Uterus (tissue), 2 donors: Measurements from ENCODE around the gene PPM1M.

Source experiments
- POLR2A ChIP-seq, 2 donors: fragments of 450-650 bp; IDR thresholded peaks; one replicate each; pipeline ENCODE4 v1.6.1; 2016; ENCODE audit warnings: antibody characterized with exemption in 2 of 2, mild to moderate bottlenecking in 1 of 2, moderate library complexity in 1 of 2
- TF ChIP-seq, protein P1 (sequence below), 4 experiments: fragments of 200-600 bp in 2 of 4; fragments of 450-650 bp in 2 of 4; sonication (generic) in 2 of 4; IDR thresholded peaks; one replicate each; pipeline ENCODE4 v1.5.1; 2016 to 2019; ENCODE audit warnings: antibody characterized with exemption in 4 of 4, mild to moderate bottlenecking in 2 of 4, moderate library complexity in 1 of 4

DNA sequence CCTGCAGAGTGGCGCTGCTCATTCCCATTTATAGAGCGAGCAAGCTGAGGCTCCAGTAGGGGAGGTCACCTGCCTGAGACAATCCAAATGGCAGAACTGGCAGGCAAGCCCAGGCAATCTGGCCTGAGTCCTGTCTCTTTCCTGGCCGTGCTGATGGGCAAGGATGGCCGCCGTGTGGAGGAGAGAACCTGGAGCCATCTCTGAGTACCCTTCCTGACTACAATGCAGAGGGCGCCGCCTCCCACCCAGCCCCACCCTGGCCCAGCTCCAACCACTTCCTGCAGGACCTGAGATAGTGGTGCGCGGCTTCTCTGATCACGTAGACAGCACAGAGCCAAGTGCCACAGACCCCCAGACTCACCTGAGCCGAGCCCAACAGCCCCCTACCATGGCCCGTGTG lies 27.1 kb upstream of the PPM1M start:
- TF ChIP-seq, protein P1, sequence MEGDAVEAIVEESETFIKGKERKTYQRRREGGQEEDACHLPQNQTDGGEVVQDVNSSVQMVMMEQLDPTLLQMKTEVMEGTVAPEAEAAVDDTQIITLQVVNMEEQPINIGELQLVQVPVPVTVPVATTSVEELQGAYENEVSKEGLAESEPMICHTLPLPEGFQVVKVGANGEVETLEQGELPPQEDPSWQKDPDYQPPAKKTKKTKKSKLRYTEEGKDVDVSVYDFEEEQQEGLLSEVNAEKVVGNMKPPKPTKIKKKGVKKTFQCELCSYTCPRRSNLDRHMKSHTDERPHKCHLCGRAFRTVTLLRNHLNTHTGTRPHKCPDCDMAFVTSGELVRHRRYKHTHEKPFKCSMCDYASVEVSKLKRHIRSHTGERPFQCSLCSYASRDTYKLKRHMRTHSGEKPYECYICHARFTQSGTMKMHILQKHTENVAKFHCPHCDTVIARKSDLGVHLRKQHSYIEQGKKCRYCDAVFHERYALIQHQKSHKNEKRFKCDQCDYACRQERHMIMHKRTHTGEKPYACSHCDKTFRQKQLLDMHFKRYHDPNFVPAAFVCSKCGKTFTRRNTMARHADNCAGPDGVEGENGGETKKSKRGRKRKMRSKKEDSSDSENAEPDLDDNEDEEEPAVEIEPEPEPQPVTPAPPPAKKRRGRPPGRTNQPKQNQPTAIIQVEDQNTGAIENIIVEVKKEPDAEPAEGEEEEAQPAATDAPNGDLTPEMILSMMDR (IDR thresholded peaks at IDR 0.05), result no peak
- no peak for TF ChIP-seq POLR2A (IDR thresholded peaks at IDR 0.05)
